HL-60 (cell line): Measurements from ENCODE around the gene OGDH.

ENCODE experiments used
- DNase-seq, 2 experiments: peaks; one replicate each; pipeline ENCODE4 v3.0.0-alpha.2; 2010 to 2020; ENCODE audit warnings: low read depth in 1 of 2, low spot score in 1 of 2
- H3K27ac ChIP-seq: fragments of 250-450 bp; sonication (Bioruptor Pico); replicated peaks from 2 replicates; pipeline ENCODE4 v1.5.1; 2020; ENCODE audit warnings: mild to moderate bottlenecking, moderate library complexity
- H3K27me3 ChIP-seq: fragments of 250-450 bp; sonication (Bioruptor Pico); 2 replicates; pipeline ENCODE4 v1.5.1; 2021; ENCODE audit warnings: mild to moderate bottlenecking, moderate library complexity; ENCODE audit not compliant: insufficient read depth, poor library complexity, severe bottlenecking
- H3K4me3 ChIP-seq: replicated peaks from 2 replicates; pipeline ENCODE4 v1.5.1; 2011; ENCODE audit warnings: mild to moderate bottlenecking, control low read depth, low read length; ENCODE audit not compliant: insufficient read depth
- CTCF ChIP-seq: IDR thresholded peaks from one replicate; pipeline ENCODE4 v1.5.1; 2011; ENCODE audit warnings: low read length, control low read depth, inconsistent platforms; ENCODE audit not compliant: insufficient read depth
- GABPA ChIP-seq: IDR thresholded peaks from 2 replicates; pipeline ENCODE4 v1.6.1; 2012; ENCODE audit warnings: low read depth
- POLR2AphosphoS5 ChIP-seq: IDR thresholded peaks from 2 replicates; pipeline ENCODE4 v1.6.1; 2012; ENCODE audit warnings: low read depth
- REST ChIP-seq: IDR thresholded peaks from 2 replicates; pipeline ENCODE4 v1.6.1; 2012; ENCODE audit warnings: low read depth; ENCODE audit not compliant: insufficient replicate concordance
- SPI1 ChIP-seq: IDR thresholded peaks from 2 replicates; pipeline ENCODE4 v1.6.1; 2012; ENCODE audit warnings: low read depth, mild to moderate bottlenecking, borderline replicate concordance

Gene OGDH

GRCh38 chr7:44756904-44757303, 150.5 kb downstream of the OGDH start:
- Histone ChIP-seq H3K4me3 (no peak overlapping the region), H3K27ac (no peak overlapping the region), H3K27me3 (no peaks in the 10 kb centered on the region)
- TF ChIP-seq POLR2AphosphoS5 (no peak), SPI1 (no peak), GABPA (no peak), CTCF (no peak), REST (no peak)
- DNase-seq = no peak

GRCh38 chr7:44757311-44757710, 150.9 kb downstream of the OGDH start:
- no peak for DNase-seq
- TF ChIP-seq CTCF = no peak
- TF ChIP-seq SPI1 = no peak
- TF ChIP-seq POLR2AphosphoS5 = no peak
- no peak for TF ChIP-seq REST
- TF ChIP-seq GABPA = no peak
- no peaks in the 10 kb centered on the region for H3K27me3 ChIP-seq
- no peak overlapping the region for H3K27ac ChIP-seq
- H3K4me3 ChIP-seq = no peak overlapping the region

- DNase-seq = no peak
- Histone ChIP-seq H3K27ac (no peak overlapping the region), H3K4me3 (no peak overlapping the region), H3K27me3 (no peaks in the 10 kb centered on the region)
- TF ChIP-seq POLR2AphosphoS5 = no peak
- TF ChIP-seq REST = no peak
- TF ChIP-seq CTCF = no peak
- no peak for TF ChIP-seq GABPA
- no peak for TF ChIP-seq SPI1
Observed at GRCh38 chr7:44757739-44758138, 151.3 kb downstream of the OGDH start.
